Measurements from ENCODE around the gene TMEM18. TPM values are rescaled to one million over a fixed set of nuclear protein-coding genes. Genes with fewer than 3 reads are reported as not detected.

Gene TMEM18
- polyA plus RNA-seq, 10 donors = 40.7 to 49.1 (median 43.9) TPM

- peak in 1 of 3 donors; percentile 9 for DNase-seq
These were observed 3.4 kb downstream of the TMEM18 start for GRCh38 chr2:673615-674320.

GRCh38 chr2:673016-673415 is 4.2 kb downstream of the TMEM18 start:
- no peak for DNase-seq

- DNase-seq = no peak
These were observed 4.7 kb downstream of the TMEM18 start for GRCh38 chr2:672606-672905.

GRCh38 chr2:671787-672605 is 5.2 kb downstream of the TMEM18 start:
- DNase-seq = no peak

DNA sequence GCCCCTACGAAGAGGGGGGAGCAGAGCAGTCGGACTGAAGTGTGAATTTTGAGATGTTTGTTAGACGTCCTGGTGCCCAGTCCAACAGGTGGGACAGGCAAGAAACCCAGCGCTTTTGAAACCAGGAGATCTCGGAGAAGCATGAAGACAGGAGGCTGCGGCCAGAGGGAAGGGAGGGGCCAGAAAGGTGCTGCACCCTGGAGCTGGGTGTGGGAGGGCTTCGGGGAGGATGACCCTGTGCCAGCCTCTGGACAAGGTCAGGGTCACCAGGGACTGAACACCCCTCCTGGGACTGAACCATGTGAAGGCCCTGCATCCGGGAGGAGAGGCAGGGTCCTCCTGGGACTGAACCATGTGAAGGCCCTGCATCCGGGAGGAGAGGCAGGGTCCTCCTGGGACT is 6.1 kb downstream of the TMEM18 start:
- no peak for DNase-seq

DNA sequence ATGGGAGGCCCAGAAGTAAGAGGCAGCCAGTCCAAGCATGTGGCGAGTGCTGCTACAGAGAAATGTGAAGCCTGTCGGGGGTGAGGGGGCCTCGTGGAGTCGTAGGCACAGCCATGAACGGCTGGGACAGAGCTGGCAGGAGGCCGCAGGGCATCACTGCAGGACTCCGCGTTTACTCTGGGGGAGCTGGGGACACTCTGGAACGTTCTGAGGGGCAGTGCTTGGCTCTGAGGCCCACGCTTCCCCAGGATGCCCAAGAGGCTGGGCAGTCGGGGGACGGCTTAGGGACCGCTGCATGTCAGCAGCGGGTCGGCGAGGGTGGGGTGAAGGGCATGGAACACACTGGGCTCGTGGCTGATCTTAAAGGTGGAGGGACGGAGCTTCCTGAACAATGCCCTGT is 6.6 kb downstream of the TMEM18 start:
- DNase-seq = no peak

GRCh38 chr2:669323-669722 is 7.9 kb downstream of the TMEM18 start:
- DNase-seq = no peak

GRCh38 chr2:668000-668398 is 9.2 kb downstream of the TMEM18 start:
- DNase-seq = no peak

DNA sequence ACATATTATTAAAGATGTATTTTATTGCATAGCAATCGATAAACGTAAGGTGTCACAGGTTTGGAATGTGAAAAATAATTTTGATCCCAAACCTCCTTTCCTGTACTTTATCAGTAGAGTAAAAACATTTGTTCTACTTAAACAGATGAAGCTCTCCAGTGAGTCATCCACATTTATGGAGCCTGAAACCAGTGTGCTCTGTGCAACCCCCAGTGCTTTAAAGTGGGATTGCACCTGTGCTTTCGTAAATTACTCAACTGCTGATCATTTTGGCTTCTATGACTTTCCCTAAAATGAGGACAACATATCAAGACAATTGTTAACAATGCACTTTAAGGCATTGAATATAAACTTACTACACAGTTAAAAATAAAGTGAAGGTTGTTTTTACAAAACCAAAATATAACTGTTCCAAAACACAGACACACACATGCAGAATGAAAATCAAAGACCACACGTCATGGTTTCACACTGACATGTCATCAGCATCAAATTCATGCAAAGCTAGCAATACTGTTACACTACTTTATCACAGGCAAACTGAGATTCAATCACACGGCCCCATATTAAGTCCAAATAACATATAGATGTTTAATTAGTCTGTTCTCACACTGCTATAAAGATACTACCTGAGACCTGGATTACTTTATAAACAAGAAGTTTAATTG is 9.7 kb downstream of the TMEM18 start:
- DNase-seq = no peak

- no peak for DNase-seq
These were observed 10.8 kb downstream of the TMEM18 start for GRCh38 chr2:666441-666840.

DNA sequence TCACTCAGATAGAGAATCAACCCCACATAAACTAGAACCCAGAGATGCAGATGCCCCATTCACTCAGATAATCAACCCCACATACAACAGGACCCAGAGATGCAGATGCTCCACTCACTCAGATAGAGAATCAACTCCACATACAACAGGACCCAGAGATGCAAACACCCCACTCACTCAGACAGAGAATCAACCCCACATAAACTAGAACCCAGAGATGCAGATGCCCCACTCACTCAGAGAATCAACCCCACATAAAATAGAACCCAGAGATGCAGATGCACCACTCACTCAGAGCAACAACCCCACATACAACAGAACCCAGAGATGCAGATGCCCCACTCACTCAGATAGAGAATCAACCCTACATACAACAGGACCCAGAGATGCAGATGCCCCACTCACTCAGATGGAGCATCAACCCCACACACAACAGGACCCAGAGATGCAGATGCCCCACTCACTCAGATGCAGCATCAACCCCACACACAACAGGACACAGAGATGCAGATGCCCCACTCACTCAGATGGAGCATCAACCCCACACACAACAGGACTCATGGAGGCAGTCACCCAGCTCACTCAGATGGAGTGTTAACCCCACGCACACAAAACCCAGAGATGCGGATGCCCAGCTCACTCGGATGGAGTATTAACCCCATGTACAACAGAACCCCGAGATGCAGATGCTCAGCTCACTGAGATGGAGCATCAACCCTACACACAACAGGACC is 11.7 kb downstream of the TMEM18 start:
- no peak for DNase-seq

DNA sequence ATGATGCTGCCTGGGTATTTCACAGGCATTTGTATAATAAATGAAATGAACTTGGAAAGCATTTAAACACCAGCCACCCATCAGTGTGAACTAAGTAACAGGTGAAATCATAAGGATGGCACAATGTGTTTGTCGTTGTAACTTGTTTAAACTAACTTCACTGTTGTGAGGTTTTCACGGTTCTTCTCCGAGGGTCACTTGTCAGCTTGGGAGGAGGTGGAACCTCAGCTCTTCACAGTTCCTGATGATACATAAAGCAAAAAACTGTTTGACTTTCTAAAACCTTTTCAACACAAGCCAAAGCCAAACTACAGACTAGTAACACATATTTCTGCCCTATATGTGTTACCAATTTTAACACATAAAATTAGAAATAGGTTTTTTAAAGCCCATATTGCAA is 13.1 kb downstream of the TMEM18 start:
- DNase-seq = no peak

DNA sequence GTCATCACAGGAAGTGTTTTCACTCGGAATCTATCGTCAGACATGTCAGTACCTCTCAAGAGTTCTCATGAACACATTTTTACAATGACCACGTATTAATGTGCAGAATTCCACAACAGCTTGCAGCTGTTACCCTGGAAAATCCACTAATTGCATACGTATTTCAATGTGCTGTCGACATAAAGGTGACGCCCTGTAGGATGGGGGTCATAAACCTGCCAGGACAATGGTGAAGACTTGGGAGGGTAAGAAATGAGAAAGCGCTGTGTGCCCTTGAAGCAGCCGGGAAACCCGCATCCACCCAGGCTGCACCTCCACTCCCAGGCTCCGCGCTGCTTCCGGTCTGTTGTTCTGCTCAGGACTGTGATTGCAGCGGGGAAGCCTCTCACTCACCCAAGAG is 14.0 kb downstream of the TMEM18 start:
- no peak for DNase-seq

- no peak for DNase-seq
These were observed 15.9 kb downstream of the TMEM18 start for GRCh38 chr2:661360-661635.

DNA sequence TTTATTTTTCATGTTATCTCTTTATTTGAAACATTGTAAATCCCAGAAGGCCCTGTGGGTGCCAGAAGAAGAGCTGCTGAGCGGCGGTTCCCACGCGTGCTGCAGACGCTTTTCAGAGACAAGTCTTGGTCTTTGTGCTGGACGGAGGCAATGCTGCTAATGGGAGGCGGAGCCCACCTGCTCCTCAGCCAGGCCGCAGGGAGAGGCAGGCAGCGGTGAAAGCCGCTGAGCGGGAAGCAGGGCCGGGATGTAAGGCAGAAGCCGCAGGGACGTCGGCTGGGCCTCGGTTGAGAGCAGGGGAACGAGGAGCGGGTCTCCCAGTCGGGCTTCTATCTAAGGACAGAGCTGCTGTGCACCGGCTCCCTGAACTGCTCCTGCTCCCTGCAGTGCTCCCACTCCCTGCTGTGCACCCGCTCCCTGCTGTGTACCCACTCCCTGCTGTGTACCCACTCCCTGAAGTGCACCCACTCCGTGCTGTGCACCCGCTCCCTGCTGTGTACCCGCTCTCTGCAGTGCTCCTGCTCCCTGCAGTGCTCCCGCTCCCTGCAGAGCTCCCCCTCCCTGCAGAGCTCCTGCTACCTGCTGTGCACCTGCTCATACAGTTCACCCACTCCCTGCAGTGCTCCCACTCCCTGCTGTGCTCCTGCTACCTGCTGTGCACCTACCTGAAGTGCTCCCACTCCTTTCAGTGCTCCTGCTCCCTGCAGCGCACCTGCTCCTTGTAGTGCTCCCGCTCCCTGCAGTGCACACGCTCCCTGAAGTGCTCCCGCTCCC is 16.4 kb downstream of the TMEM18 start:
- DNase-seq = no peak

GRCh38 chr2:660029-660428 is 17.2 kb downstream of the TMEM18 start:
- DNase-seq = no peak

- DNase-seq = no peak
These were observed 18.8 kb downstream of the TMEM18 start for GRCh38 chr2:658426-658825.

GRCh38 chr2:657766-658165 is 19.4 kb downstream of the TMEM18 start:
- no peak for DNase-seq

DNA sequence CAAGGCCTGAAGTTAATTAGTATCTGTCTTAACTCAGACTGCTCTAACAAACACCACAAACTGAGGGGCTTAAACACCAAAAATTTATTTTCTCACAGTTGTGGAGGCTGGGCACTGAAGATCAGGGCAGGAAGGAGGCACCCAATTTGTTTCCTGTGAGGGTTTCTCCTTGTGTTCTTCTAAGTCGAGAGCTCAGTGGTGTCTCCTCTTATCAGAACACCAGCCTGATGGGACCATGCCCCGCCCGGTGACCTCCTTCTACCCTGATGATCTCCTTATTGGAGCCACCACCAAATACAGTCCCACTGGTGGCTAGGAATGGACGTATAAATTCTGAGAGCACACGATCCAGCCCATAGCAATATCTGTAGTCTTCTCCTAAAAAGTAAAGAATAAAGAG is 20.5 kb downstream of the TMEM18 start:
- no peak for DNase-seq

DNA sequence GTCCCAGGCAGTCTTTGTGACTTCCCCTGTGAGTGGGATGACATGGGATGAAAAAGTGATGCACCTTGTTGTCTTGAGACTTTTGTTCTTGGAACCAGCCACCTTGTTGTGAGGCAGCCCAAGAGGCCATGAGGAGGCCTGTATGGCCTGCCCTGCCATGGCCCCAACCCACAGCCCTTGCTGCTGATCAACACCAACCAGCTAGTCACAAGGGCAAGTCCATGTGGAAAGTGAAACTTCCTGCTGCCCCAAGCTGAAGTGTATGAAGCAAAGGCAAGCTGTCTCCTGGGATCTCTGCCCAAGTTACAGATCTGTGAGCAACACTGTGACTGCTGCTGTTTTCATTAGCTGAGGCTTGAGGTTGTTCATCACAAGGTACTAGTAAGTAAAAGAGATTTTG is 21.6 kb downstream of the TMEM18 start:
- no peak for DNase-seq

DNA sequence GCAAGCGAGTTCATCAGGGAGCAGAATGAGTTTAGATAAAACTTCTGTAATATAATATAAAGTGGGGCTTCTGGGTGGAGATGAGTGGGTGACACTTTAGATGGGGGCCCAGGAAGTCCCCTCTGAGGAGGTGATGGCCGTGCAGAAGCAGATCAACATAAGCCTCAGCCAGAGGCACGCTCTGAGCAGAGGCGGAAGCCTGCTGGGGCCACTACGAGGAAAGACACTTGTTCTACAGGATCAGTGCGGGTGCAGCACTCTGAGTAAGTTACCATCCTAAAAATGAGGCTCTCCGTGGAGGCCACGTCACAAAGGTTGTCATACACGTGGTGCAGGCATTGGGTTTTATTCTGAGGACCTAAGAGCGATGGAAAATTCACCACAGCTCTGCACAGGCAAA is 22.3 kb downstream of the TMEM18 start:
- no peak for DNase-seq
